ENCODE measurements around the gene CARS1. TPM values are rescaled to one million over a fixed set of nuclear protein-coding genes. Genes with fewer than 3 reads are reported as not detected.

Gene CARS1
- total and polyA plus RNA-seq, 7 experiments from 2014 or later, result 23.9 to 70.4 (median 38.5) TPM

DNA sequence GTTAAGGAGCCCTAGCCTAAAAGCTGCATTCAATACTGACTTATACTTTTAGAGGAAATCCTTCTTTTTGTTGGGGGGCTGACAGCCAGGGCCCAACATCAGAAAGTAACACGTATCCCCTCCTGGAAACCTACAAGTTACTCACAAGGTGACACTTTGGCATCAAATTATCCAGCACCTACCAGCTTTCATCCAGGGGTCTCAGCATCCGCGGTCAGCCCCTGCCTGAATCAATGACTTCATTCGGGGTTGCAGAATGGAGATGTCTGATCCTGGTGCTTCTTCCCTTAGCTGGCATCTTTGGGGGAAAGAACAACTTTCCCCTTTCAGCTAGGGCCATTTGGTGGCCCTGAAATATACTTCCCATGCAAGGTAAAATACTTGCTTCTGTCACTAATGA is 59.8 kb downstream of the CARS1 start:
- H3K36me3 Mint-ChIP-seq, result peaks cover 0 to 22% (median 6%) of the 10 kb centered on the region in 5 donors
- CTCF ChIA-PET, result no interaction called here
- H3K27me3 ChIP-seq (ENCODE audit: control insufficient read depth in 2 of 2, insufficient read depth in 2 of 2, low read length in 2 of 2), result no peaks in the 10 kb centered on the region
- intact Hi-C loops (cut with micrococcal nuclease), result no loop called here
- ATAC-seq, result no peak
- POLR2A ChIA-PET, result interaction anchor here (1.1 kb wide), 1 partner anchor 16 kb away, joined by 6 read pairs; no protein-coding TSS in a partner anchor
- H3K9me3 ChIP-seq (ENCODE audit: control insufficient read depth in 2 of 3, low read length in 3 of 3), result no peaks in the 10 kb centered on the region
- no peak for DNase-seq
- peaks cover 0 to 7% (median 0%) of the 10 kb centered on the region in 7 donors for H3K4me1 Mint-ChIP-seq
- no peak overlapping the region for H3K4me3 ChIP-seq (ENCODE audit: low read length)
- peaks cover 0 to 28% (median 0%) of the 10 kb centered on the region in 3 experiments for H3K36me3 ChIP-seq (ENCODE audit: control insufficient read depth in 2 of 3, insufficient read depth in 3 of 3, low read length in 3 of 3)
- H3K4me3 Mint-ChIP-seq, result no peak overlapping the region
- peak overlapping the region in 1 of 9 donors; percentile 15 for H3K27ac Mint-ChIP-seq
- H3K4me1 ChIP-seq (ENCODE audit: control insufficient read depth in 2 of 2, insufficient read depth in 2 of 2, low read length in 2 of 2), result no peaks in the 10 kb centered on the region
- H3K27me3 Mint-ChIP-seq, result no peaks in the 10 kb centered on the region
- no peak overlapping the region for H3K27ac ChIP-seq (ENCODE audit: low read depth, low read length)
- no peaks in the 10 kb centered on the region for H3K9me3 Mint-ChIP-seq

DNA sequence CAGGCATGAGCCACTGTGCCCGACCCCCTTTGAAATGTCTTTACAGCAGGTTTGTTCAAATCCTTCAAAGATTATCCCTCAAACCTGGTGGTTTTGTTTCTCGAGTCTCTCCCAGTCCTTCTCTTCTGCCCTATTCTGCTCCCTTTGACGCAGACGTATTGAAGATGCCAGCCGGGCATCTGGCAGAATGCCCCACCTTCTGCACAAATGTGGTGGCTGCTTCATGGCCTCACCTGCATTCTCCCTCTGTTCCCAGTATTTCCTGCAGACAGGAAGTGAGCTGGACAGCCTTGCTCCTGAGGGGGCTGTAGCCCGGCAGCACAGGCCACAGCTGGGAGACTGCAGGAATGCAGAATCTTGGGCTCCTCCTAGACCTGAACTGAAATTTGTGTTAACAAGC is 60.2 kb downstream of the CARS1 start:
- Mint-ChIP-seq H3K36me3 (peaks cover 0 to 20% (median 4%) of the 10 kb centered on the region in 5 donors), H3K27ac (peak overlapping the region in 1 of 9 donors; percentile 65), H3K4me3 (no peak overlapping the region), H3K27me3 (no peaks in the 10 kb centered on the region), H3K9me3 (peaks cover 0 to 3% (median 0%) of the 10 kb centered on the region in 11 donors), H3K4me1 (peaks cover 0 to 10% (median 0%) of the 10 kb centered on the region in 7 donors)
- H3K4me3 ChIP-seq (ENCODE audit: low read length), result no peak overlapping the region
- H3K27me3 ChIP-seq (ENCODE audit: control insufficient read depth in 2 of 2, insufficient read depth in 2 of 2, low read length in 2 of 2), result no peaks in the 10 kb centered on the region
- no peaks in the 10 kb centered on the region for H3K4me1 ChIP-seq (ENCODE audit: control insufficient read depth in 2 of 2, insufficient read depth in 2 of 2, low read length in 2 of 2)
- peaks cover 0 to 24% (median 0%) of the 10 kb centered on the region in 3 experiments for H3K36me3 ChIP-seq (ENCODE audit: control insufficient read depth in 2 of 3, insufficient read depth in 3 of 3, low read length in 3 of 3)
- DNase-seq (no peak), ATAC-seq (no peak)
- POLR2A ChIA-PET, result interaction anchor here (1.1 kb wide), 1 partner anchor 17 kb away, joined by 6 read pairs; no protein-coding TSS in a partner anchor
- H3K27ac ChIP-seq (ENCODE audit: low read depth, low read length), result no peak overlapping the region
- CTCF ChIA-PET, result no interaction called here
- intact Hi-C loops (cut with micrococcal nuclease), result loop anchor here in 1 of 2 donors (1.0 kb wide), 1 partner anchor 95 kb away; a partner anchor contains a TSS
- no peaks in the 10 kb centered on the region for H3K9me3 ChIP-seq (ENCODE audit: control insufficient read depth in 2 of 3, low read length in 3 of 3)

DNA sequence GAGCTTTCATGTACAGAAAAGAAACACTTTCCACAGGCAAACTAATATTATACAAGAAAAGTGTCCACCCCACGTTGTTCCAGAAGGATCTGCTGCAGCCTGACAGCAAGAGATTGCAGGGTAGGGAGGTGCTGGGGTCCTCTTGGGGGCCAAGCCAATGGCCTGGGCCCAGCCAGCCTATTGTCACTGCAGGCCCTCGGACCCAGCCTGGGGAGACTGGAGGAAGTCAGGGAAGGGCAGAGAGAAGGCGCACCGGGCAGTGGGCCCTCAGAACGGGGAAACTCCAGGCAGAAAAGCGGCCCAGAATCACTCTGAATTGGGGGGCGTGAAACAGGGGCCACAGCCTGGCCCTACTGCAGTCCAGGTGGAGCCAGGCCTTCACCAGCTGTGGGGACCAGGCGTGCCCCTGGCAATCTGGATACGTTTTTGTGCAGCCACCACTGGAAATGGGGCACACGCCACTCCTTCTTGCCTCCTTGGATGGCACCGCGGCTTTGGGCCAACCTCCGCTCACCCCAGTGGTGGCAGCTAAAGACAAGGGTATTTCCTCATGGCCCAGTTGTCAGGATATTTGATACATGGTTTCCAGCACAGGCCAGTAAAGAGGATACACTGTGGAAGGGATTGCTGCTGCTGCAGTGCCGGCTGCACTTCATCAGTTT is 61.2 kb downstream of the CARS1 start:
- no peaks in the 10 kb centered on the region for H3K9me3 ChIP-seq (ENCODE audit: control insufficient read depth in 2 of 3, low read length in 3 of 3)
- H3K27me3 Mint-ChIP-seq, result no peaks in the 10 kb centered on the region
- intact Hi-C loops (cut with micrococcal nuclease), result loop anchor here in 1 of 2 donors (1.0 kb wide), 1 partner anchor 94 kb away; a partner anchor contains a TSS
- H3K27ac ChIP-seq (ENCODE audit: low read depth, low read length), result no peak overlapping the region
- DNase-seq, result no peak
- H3K36me3 Mint-ChIP-seq, result peaks cover 0 to 12% (median under 1%) of the 10 kb centered on the region in 5 donors
- peak overlapping the region in 1 of 9 donors; percentile 52 for H3K27ac Mint-ChIP-seq
- peaks cover 0 to 7% (median 0%) of the 10 kb centered on the region in 7 donors for H3K4me1 Mint-ChIP-seq
- ChIA-PET POLR2A (no interaction called here), CTCF (no interaction called here)
- H3K4me3 Mint-ChIP-seq, result no peak overlapping the region
- H3K9me3 Mint-ChIP-seq, result peaks cover 0 to 3% (median 0%) of the 10 kb centered on the region in 11 donors
- H3K4me3 ChIP-seq (ENCODE audit: low read length), result no peak overlapping the region
- no peak for ATAC-seq
- peaks cover 0 to 21% (median 0%) of the 10 kb centered on the region in 3 experiments for H3K36me3 ChIP-seq (ENCODE audit: control insufficient read depth in 2 of 3, insufficient read depth in 3 of 3, low read length in 3 of 3)
- no peaks in the 10 kb centered on the region for H3K4me1 ChIP-seq (ENCODE audit: control insufficient read depth in 2 of 2, insufficient read depth in 2 of 2, low read length in 2 of 2)
- H3K27me3 ChIP-seq (ENCODE audit: control insufficient read depth in 2 of 2, insufficient read depth in 2 of 2, low read length in 2 of 2), result no peaks in the 10 kb centered on the region

DNA sequence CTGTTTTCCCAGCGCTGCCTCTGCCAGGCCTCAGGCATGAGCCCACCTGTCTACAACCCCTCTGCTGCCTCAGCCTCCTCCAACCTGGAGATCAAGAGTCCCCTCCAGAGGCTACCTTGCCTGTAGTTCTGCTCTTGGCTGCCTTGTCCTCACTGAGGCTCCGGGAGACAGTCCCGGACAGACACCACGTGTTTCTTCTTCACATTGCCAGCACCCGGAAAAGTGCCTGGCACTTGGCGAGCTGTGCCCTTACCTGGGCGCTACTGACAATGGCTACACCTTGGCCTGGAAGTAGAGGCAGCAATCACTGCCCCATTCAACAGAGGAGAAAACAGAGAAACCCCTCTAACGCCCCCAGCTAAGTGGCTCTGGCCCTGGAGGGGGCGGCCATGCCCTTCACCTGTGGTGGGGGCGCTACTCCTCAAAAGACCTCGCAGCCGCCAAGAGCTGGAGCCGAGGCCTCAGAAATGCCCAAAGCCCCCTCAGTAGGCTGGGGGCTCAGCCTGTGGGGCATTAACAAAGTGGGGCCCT is 62.1 kb downstream of the CARS1 start:
- H3K36me3 ChIP-seq (ENCODE audit: control insufficient read depth in 2 of 3, insufficient read depth in 3 of 3, low read length in 3 of 3), result peaks cover 0 to 11% (median 0%) of the 10 kb centered on the region in 3 experiments
- peaks cover 0 to 3% (median 0%) of the 10 kb centered on the region in 11 donors for H3K9me3 Mint-ChIP-seq
- H3K27me3 Mint-ChIP-seq, result no peaks in the 10 kb centered on the region
- H3K27ac Mint-ChIP-seq, result peak overlapping the region in 2 of 9 donors; percentile 8 to 25
- no peaks in the 10 kb centered on the region for H3K27me3 ChIP-seq (ENCODE audit: control insufficient read depth in 2 of 2, insufficient read depth in 2 of 2, low read length in 2 of 2)
- H3K36me3 Mint-ChIP-seq, result peaks cover 0 to 11% (median 3%) of the 10 kb centered on the region in 5 donors
- H3K4me1 Mint-ChIP-seq, result peaks cover 3 to 10% (median 4%) of the 10 kb centered on the region in 7 donors
- peak overlapping the region in 1 of 10 donors; percentile 42 for H3K4me3 Mint-ChIP-seq
- H3K9me3 ChIP-seq (ENCODE audit: control insufficient read depth in 2 of 3, low read length in 3 of 3), result no peaks in the 10 kb centered on the region
- intact Hi-C loops (cut with micrococcal nuclease), result no loop called here
- peaks cover 0 to 4% of the 10 kb centered on the region in 2 donors for H3K4me1 ChIP-seq (ENCODE audit: control insufficient read depth in 2 of 2, insufficient read depth in 2 of 2, low read length in 2 of 2)
- DNase-seq (no peak), ATAC-seq (no peak)
- ChIA-PET CTCF (no interaction called here), POLR2A (interaction anchor here (1.3 to 8.3 kb wide), 2 partner anchors 20 to 62 kb away, joined by 3 to 142 read pairs; partner anchors contain the start of gene CARS1)
- H3K27ac ChIP-seq (ENCODE audit: low read depth, low read length), result no peak overlapping the region
- H3K4me3 ChIP-seq (ENCODE audit: low read length), result no peak overlapping the region

DNA sequence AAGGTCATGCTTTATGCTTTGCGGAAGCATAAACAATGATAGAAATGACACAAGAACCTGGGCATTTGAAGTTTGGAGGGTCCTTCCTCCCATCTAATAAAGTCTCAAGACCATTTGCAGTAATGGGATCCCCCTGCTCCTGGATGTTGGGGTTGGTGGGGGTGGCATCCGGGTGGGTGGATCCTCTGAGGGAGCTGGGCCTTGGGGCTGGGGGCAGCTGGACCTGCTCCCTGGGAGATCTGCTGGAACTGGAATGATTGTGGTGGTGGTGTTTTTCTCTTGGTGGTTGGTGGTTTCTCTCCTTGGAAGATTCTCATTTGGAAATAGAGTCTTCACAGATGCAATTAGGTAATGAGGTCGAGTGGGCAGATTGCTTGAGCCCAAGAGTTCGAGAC is 62.9 kb downstream of the CARS1 start:
- Mint-ChIP-seq H3K4me3 (peak overlapping the region in 7 of 10 donors; percentile 1 to 68 (median 42)), H3K4me1 (peaks cover 10 to 18% (median 12%) of the 10 kb centered on the region in 7 donors), H3K27me3 (no peaks in the 10 kb centered on the region), H3K27ac (peak overlapping the region in 4 of 9 donors; percentile 17 to 90 (median 60)), H3K9me3 (peaks cover 0 to 3% (median 0%) of the 10 kb centered on the region in 11 donors), H3K36me3 (peaks cover 0 to 15% (median under 1%) of the 10 kb centered on the region in 5 donors)
- H3K27ac ChIP-seq (ENCODE audit: low read depth, low read length), result no peak overlapping the region
- intact Hi-C loops (cut with micrococcal nuclease), result loop anchor here (5.0 kb wide), 4 partner anchors 107 to 552 kb away; partner anchors contain the start of genes CDKN1C (in 1 of the 2) and TRPM5 (in 1 of the 2)
- ChIA-PET CTCF (no interaction called here), POLR2A (interaction anchor here (1.3 to 8.3 kb wide), 2 partner anchors 21 to 63 kb away, joined by 3 to 142 read pairs; partner anchors contain the start of gene CARS1)
- H3K9me3 ChIP-seq (ENCODE audit: control insufficient read depth in 2 of 3, low read length in 3 of 3), result no peaks in the 10 kb centered on the region
- H3K4me3 ChIP-seq (ENCODE audit: low read length), result no peak overlapping the region
- DNase-seq, result no peak
- no peak for ATAC-seq
- H3K4me1 ChIP-seq (ENCODE audit: control insufficient read depth in 2 of 2, insufficient read depth in 2 of 2, low read length in 2 of 2), result peaks cover 0 to 4% of the 10 kb centered on the region in 2 donors
- H3K36me3 ChIP-seq (ENCODE audit: control insufficient read depth in 2 of 3, insufficient read depth in 3 of 3, low read length in 3 of 3), result peaks cover 0 to 9% (median 0%) of the 10 kb centered on the region in 3 experiments
- H3K27me3 ChIP-seq (ENCODE audit: control insufficient read depth in 2 of 2, insufficient read depth in 2 of 2, low read length in 2 of 2), result no peaks in the 10 kb centered on the region

DNA sequence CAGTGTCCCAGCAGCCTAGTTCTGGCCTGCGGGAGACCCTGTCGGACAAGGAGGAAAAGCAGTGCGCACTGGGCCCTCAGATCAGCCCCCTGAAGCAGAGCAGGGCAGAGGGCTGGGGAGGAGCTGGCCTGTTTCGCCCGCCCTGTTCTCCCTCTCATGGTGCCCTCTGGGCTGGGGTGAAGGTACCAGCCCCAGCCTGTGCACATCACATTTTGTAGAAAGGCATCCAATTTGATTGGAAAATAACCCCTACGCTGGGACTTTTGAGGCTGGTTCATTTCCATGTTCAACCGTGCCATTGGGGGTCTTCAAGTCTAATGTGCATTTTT is 64.3 kb downstream of the CARS1 start:
- Mint-ChIP-seq H3K27ac (peak overlapping the region in 7 of 9 donors; percentile 8 to 97 (median 95)), H3K27me3 (no peaks in the 10 kb centered on the region), H3K4me1 (peaks cover 19 to 31% (median 24%) of the 10 kb centered on the region in 7 donors), H3K4me3 (peak overlapping the region; percentile 92 to 99 (median 96)), H3K9me3 (peaks cover 0 to 3% (median 0%) of the 10 kb centered on the region in 11 donors), H3K36me3 (peaks cover 0 to 27% (median 3%) of the 10 kb centered on the region in 5 donors)
- H3K27me3 ChIP-seq (ENCODE audit: control insufficient read depth in 2 of 2, insufficient read depth in 2 of 2, low read length in 2 of 2), result no peaks in the 10 kb centered on the region
- intact Hi-C loops (cut with micrococcal nuclease), result loop anchor here (1.0 to 5.0 kb wide), 13 partner anchors 21 to 593 kb away; partner anchors contain the start of genes CARS1 (in 2 of the 2), CDKN1C (in 2 of the 2), TSSC4 (in 2 of the 2) and ZNF195 (in 2 of the 2)
- peaks cover 0 to 9% (median 0%) of the 10 kb centered on the region in 3 experiments for H3K36me3 ChIP-seq (ENCODE audit: control insufficient read depth in 2 of 3, insufficient read depth in 3 of 3, low read length in 3 of 3)
- H3K9me3 ChIP-seq (ENCODE audit: control insufficient read depth in 2 of 3, low read length in 3 of 3), result no peaks in the 10 kb centered on the region
- CTCF ChIA-PET, result interaction anchor here (0.7 kb wide), 1 partner anchor 460 kb away, joined by 3 read pairs; no protein-coding TSS in a partner anchor
- peak overlapping the region; percentile 90 for H3K27ac ChIP-seq (ENCODE audit: low read depth, low read length)
- no peak for ATAC-seq
- POLR2A ChIA-PET, result interaction anchor here (1.0 to 8.3 kb wide), 3 partner anchors 10 to 99 kb away, joined by 3 to 142 read pairs (median 4); no protein-coding TSS in a partner anchor
- H3K4me3 ChIP-seq (ENCODE audit: low read length), result peak overlapping the region; percentile 71
- no peak for DNase-seq
- peaks cover 0 to 4% of the 10 kb centered on the region in 2 donors for H3K4me1 ChIP-seq (ENCODE audit: control insufficient read depth in 2 of 2, insufficient read depth in 2 of 2, low read length in 2 of 2)
